HepG2 (cell line): Measurements from ENCODE around the gene SLC25A10. TPM values are rescaled to one million over a fixed set of nuclear protein-coding genes. Genes with fewer than 3 reads are reported as not detected.

Source experiments
- ATAC-seq: fragments of 200-7000 bp; cut with Tn5 transposase; 3 replicates; pipeline ENCODE4 v1.9.1; 2020; ENCODE audit warnings: mild to moderate bottlenecking, moderate library complexity
- BruUV-seq: library from RNA; stranded (reverse); fragments of 400-500 nt; replicated peaks from 2 replicates; lab custom pipeline; 2021; lab: Mats Ljungman, UMichigan
- CTCF ChIA-PET: fragments of 300-600 bp; formaldehyde crosslinking; extraction: SDS; loops from one replicate; lab custom pipeline; 2021; ENCODE audit warnings: low total read pairs, inconsistent platforms, low intra/inter-chr PET ratio; lab: Yijun Ruan, JAX
- POLR2A ChIA-PET: fragments of 350-600 bp; sonication (Branson Sonifier 250); formaldehyde crosslinking; loops from one replicate; lab custom pipeline; 2020; ENCODE audit warnings: antibody characterized with exemption, inconsistent platforms; lab: Yijun Ruan, JAX
- DNase-seq: peaks from one replicate; pipeline ENCODE4 v3.0.0-alpha.2; 2015; ENCODE audit warnings: low spot score
- FAIRE-seq: peaks from 3 replicates; lab custom pipeline; 2011; peaks lifted over from hg19 to GRCh38; lab: Jason Lieb, UNC
- H2AFZ ChIP-seq: one replicate; pipeline ENCODE4 v1.6.1; 2011; ENCODE audit warnings: low read length, inconsistent platforms
- H3K27ac ChIP-seq: fragments of 300-600 bp; 3 replicates; pipeline ENCODE4 v1.8.0; 2011; ENCODE audit warnings: mixed run types, mild to moderate bottlenecking, mixed read lengths, low read length, inconsistent platforms; ENCODE audit not compliant: insufficient read depth; ENCODE audit errors: extremely low read length
- H3K27me3 ChIP-seq, 2 experiments: fragments of 200-600 bp in 1 of 2; 2 replicates in 1 of 2; 3 replicates in 1 of 2; pipeline versions ENCODE4 v1.6.0 to v1.8.0; 2011; ENCODE audit warnings: low read length in 2 of 2, mild to moderate bottlenecking in 2 of 2, moderate library complexity in 2 of 2, inconsistent platforms in 1 of 2; ENCODE audit not compliant: insufficient read depth in 2 of 2, control insufficient read depth in 1 of 2
- H3K36me3 ChIP-seq, 2 experiments: fragments of 200-600 bp in 1 of 2; replicated peaks in 1 of 2; 2 replicates in 1 of 2; 3 replicates in 1 of 2; pipeline versions ENCODE4 v1.5.1 to v1.8.0; 2011; ENCODE audit warnings: low read length in 2 of 2, inconsistent platforms in 1 of 2; ENCODE audit not compliant: insufficient read depth in 2 of 2, control insufficient read depth in 1 of 2
- H3K4me1 ChIP-seq: 2 replicates; pipeline ENCODE4 v1.5.1; 2012; ENCODE audit warnings: low read length, inconsistent platforms; ENCODE audit not compliant: insufficient read depth
- H3K4me2 ChIP-seq: 2 replicates; pipeline ENCODE4 v1.6.0; 2011; ENCODE audit warnings: low read depth, low read length, inconsistent platforms
- H3K4me3 ChIP-seq, 3 experiments: fragments of 200-600 bp in 1 of 3; sonication (generic), shearing (Covaris generic) in 1 of 3; replicated peaks in 1 of 3; 2 replicates each; pipeline ENCODE4 v1.5.1; 2011 to 2016; ENCODE audit warnings: low read length in 3 of 3, inconsistent platforms in 2 of 3, low read depth in 2 of 3, mild to moderate bottlenecking in 2 of 3, control low read depth in 1 of 3, mixed read lengths in 1 of 3; ENCODE audit not compliant: insufficient read depth in 1 of 3
- H3K79me2 ChIP-seq: one replicate; pipeline ENCODE4 v1.6.1; 2011; ENCODE audit warnings: low read length, inconsistent platforms; ENCODE audit not compliant: insufficient read depth
- H3K9ac ChIP-seq: 2 replicates; pipeline ENCODE4 v1.6.0; 2011; ENCODE audit warnings: mild to moderate bottlenecking, low read depth, low read length, inconsistent platforms; ENCODE audit not compliant: insufficient read depth
- H3K9me3 ChIP-seq: 2 replicates; pipeline ENCODE4 v1.5.1; 2012; ENCODE audit warnings: mild to moderate bottlenecking, low read length
- H4K20me1 ChIP-seq: 2 replicates; pipeline ENCODE4 v1.6.0; 2011; ENCODE audit warnings: inconsistent platforms, mild to moderate bottlenecking, low read length, moderate library complexity; ENCODE audit not compliant: insufficient read depth
- ARID4A ChIP-seq: sonication (generic); formaldehyde crosslinking; IDR thresholded peaks from 2 replicates; pipeline ENCODE4 v1.5.0; 2020; ENCODE audit warnings: mild to moderate bottlenecking, missing genetic modification reagents, borderline replicate concordance
- ETV6 ChIP-seq: sonication (generic); formaldehyde crosslinking; conservative IDR thresholded peaks from 2 replicates; pipeline ENCODE4 v1.4.0; 2020; ENCODE audit warnings: missing genetic modification reagents
- KLF16 ChIP-seq, 2 experiments: sonication (generic) in 1 of 2; formaldehyde crosslinking in 1 of 2; IDR thresholded peaks; 2 replicates each; pipeline versions ENCODE4 v1.6.1 to v1.8.0; 2016 to 2023; ENCODE audit warnings: missing genetic modification reagents in 2 of 2, missing compliant biosample characterization in 1 of 2
- NFE2L1 ChIP-seq: sonication (generic); formaldehyde crosslinking; IDR thresholded peaks from 2 replicates; pipeline ENCODE4 v1.4.0; 2020; ENCODE audit warnings: missing genetic modification reagents, mild to moderate bottlenecking, borderline replicate concordance
- TSC22D2 ChIP-seq: sonication (generic); formaldehyde crosslinking; IDR thresholded peaks from 2 replicates; pipeline ENCODE4 v1.5.1; 2020; ENCODE audit warnings: missing genetic modification reagents, mild to moderate bottlenecking, borderline replicate concordance
- UBTF ChIP-seq: sonication (generic); formaldehyde crosslinking; IDR thresholded peaks from 2 replicates; pipeline ENCODE4 v1.4.0; 2020; ENCODE audit warnings: mild to moderate bottlenecking, missing genetic modification reagents
- ZBTB20 ChIP-seq: sonication (generic); formaldehyde crosslinking; IDR thresholded peaks from 2 replicates; pipeline ENCODE4 v1.8.1; 2023; ENCODE audit warnings: missing genetic modification reagents, low read depth, mild to moderate bottlenecking, borderline replicate concordance
- ZBTB42 ChIP-seq: sonication (generic); formaldehyde crosslinking; IDR thresholded peaks from 2 replicates; pipeline ENCODE4 v1.5.0; 2020; ENCODE audit warnings: mild to moderate bottlenecking, missing genetic modification reagents
- ZBTB46 ChIP-seq: sonication (generic); formaldehyde crosslinking; IDR thresholded peaks from 2 replicates; pipeline ENCODE4 v1.4.0; 2020; ENCODE audit warnings: mild to moderate bottlenecking, missing genetic modification reagents, borderline replicate concordance
- ZFP41 ChIP-seq: sonication (generic); formaldehyde crosslinking; IDR thresholded peaks from 2 replicates; pipeline ENCODE4 v1.4.0; 2020; ENCODE audit warnings: mild to moderate bottlenecking, missing genetic modification reagents, borderline replicate concordance
- ZNF296 ChIP-seq: sonication (generic); formaldehyde crosslinking; conservative IDR thresholded peaks from 2 replicates; pipeline ENCODE4 v1.5.0; 2020; ENCODE audit warnings: mild to moderate bottlenecking, missing genetic modification reagents
- ZNF556 ChIP-seq: sonication (generic); formaldehyde crosslinking; IDR thresholded peaks from 2 replicates; pipeline ENCODE4 v1.4.0; 2020; ENCODE audit warnings: mild to moderate bottlenecking, missing genetic modification reagents, borderline replicate concordance
- WGBS: methylation state at CpG from one replicate; pipeline ENCODE4 v1.1.6; 2017; ENCODE audit warnings: low lambda C conversion rate; 5-methylcytosine and 5-hydroxymethylcytosine counted together
- in situ Hi-C: cut with HindIII; loops from 2 replicates; pipeline ENCODE4 v1.10.0; 2017; ENCODE audit warnings: low pct_unique_long_range_greater_than_20kb; ENCODE audit not compliant: extremely low pct_ligation_motif_present
- intact Hi-C: fragments of 100-400 bp; cut with micrococcal nuclease; formaldehyde crosslinking; loops from one replicate; pipeline ENCODE4 v1.10.0; 2022; ENCODE audit not compliant: unreplicated experiment
- polyA plus RNA-seq, 8 experiments: library from polyadenylated mRNA; depleted of rRNA in 3 of 8; stranded (reverse) in 7 of 8; unstranded in 1 of 8; fragments of >200 nt; fragmentation: Illumina TruSeq in 4 of 8; extraction: Trizol in 4 of 8; gene quantifications; 2 replicates each; pipeline versions ENCODE4 v1.2.1 to v1.2.3, GENCODE V29; 2011 to 2016; ENCODE audit warnings: low read depth in 4 of 8, missing spikeins in 1 of 8, mixed read lengths in 1 of 8; ENCODE audit not compliant: insufficient read depth in 1 of 8
- total RNA-seq, 5 experiments: library from RNA; depleted of rRNA; stranded (reverse); fragments of >200 nt; fragmentation: Illumina TruSeq; extraction: Trizol; gene quantifications; 2 replicates each; pipeline ENCODE4 v1.2.3, GENCODE V29; 2016; ENCODE audit warnings: low read depth in 1 of 5

SLC25A10 gene
- total and polyA plus RNA-seq, 2 of the 13 experiments (the other 11 are each of a cell fraction or from before 2014, with no cell fraction given) = 46.5 to 140 TPM

- Histone ChIP-seq H3K27ac (peak within 1 kb of the TSS; percentile 81), H3K4me1 (peaks cover 27% of the 10 kb centered on the region), H3K36me3 (peaks cover 14 to 29% of the 10 kb centered on the region in 2 experiments), H2AFZ (no peak within 1 kb of the TSS), H3K9me3 (no peaks in the 10 kb centered on the region), H3K4me3 (peak within 1 kb of the TSS; percentile 86 to 98 (median 96)), H3K27me3 (no peaks in the 10 kb centered on the region; a peak in 1 of 5 replicates), H3K79me2 (peaks cover 30% of the 10 kb centered on the region), H3K9ac (peak within 1 kb of the TSS; percentile 92), H3K4me2 (peak within 1 kb of the TSS; percentile 92), H4K20me1 (no peaks in the 10 kb centered on the region)
- ChIA-PET CTCF (no interaction called here), POLR2A (interaction anchor here (0.6 to 6.3 kb wide), 19 partner anchors 9 to 429 kb away, joined by 3 to 68 read pairs (median 5); partner anchors contain the start of genes ARL16, FAAP100, HGS and MCRIP1)
- in situ Hi-C loops = no loop called here
- WGBS = 0% methylated on average over 35 of the region's 96 CpGs
- BruUV-seq = no TSS peak
- intact Hi-C loops = loop anchor here (2.0 to 5.0 kb wide), 2 partner anchors 30 to 36 kb away; partner anchors contain the start of genes MRPL12, NPLOC4 and TSPAN10
- FAIRE-seq (peak; percentile 96), ATAC-seq (peak; percentile 97), DNase-seq (peak; percentile 94)
- TF ChIP-seq ZNF296 (CRISPR knock-in tag) (no peak), UBTF (CRISPR knock-in tag) (peak; percentile 87; the same call in 1 of the 2 replicates), ZBTB46 (CRISPR knock-in tag) (no peak), ZNF556 (CRISPR knock-in tag) (peak; percentile 74; the same call in 1 of the 2 replicates), ARID4A (CRISPR knock-in tag) (peak; percentile 99), ZBTB42 (CRISPR knock-in tag) (0 out of 2 replicates have a peak, but pooled peaks have one; percentile 60), ZBTB20 (CRISPR knock-in tag) (no peak), ETV6 (CRISPR knock-in tag) (0 out of 2 replicates have a peak, but pooled peaks have one; percentile 26), KLF16 (CRISPR knock-in tag; IDR thresholded peaks at IDR 0.05) (no peak; a peak in 2 of 4 replicates), NFE2L1 (no peak), ZFP41 (CRISPR knock-in tag) (no peak), TSC22D2 (CRISPR knock-in tag) (peak; percentile 41; the same call in 1 of the 2 replicates)
These were observed 45.5 kb upstream of the SLC25A10 start, which contains the start of the genes CCDC137 and OXLD1 for GRCh38 chr17:81666342-81667191. Gene CCDC137 (plus strand): TSS chr17:81666737. CDS start chr17:81666767, 30 bp downstream. Gene OXLD1 (minus strand): TSS chr17:81666605. CDS start chr17:81666577, 28 bp downstream.
